ENCODE data around the gene CD160.
A peak's percentile ranks its signal among the peaks of the same experiment; 100 is the strongest.
"Not testable (repeated sequence)": the region's sequence is repeated elsewhere in the genome, so short reads cannot be mapped to it uniquely, and the experiment has no call there.

The CD160 gene

DNA sequence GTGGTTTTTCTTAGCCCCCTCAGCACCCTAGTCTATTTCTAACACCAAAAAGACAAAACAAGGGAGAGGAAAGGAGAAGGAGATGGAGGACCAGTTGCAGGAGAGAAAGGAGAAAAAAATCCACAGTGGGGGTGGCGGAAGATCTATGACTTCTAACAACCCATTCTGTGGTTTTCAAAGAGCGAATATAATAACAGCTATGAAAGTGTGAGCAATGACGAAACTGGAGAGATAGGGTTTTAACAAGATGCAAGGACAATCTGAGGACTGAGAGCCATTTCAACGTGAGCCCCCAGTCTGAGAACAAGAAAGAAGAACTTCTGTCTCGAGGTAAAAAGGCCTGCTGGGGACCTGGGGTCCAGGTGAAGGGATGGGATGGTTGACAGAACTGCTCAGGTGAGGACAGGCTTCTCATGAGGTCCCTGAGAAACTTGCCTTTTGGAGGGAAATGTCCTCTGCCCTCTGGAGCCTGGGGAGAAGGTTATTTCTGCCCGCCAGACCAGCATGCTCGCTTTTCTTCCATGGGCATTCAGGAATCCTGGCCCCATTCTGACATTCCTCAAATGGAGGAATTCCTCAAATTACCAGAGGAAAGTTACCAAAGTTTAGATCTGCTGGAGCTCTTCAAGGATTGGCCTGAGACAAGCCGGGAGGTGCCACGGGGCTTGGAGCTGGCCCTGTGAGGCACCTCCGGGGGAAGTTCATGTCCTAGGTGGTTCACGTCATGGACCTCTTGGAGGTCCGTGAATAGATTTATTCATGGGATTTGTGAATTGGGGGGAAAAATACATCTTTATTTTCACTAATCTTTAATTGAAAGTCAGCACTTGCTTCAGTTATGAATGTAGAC lies at the start of gene CD160:
Gene CD160, plus strand, starts transcription at position 270 of the 850 bp plus-strand sequence. CDS start 8,829 bp downstream, outside the sequence.
- no peak for FAIRE-seq

DNA sequence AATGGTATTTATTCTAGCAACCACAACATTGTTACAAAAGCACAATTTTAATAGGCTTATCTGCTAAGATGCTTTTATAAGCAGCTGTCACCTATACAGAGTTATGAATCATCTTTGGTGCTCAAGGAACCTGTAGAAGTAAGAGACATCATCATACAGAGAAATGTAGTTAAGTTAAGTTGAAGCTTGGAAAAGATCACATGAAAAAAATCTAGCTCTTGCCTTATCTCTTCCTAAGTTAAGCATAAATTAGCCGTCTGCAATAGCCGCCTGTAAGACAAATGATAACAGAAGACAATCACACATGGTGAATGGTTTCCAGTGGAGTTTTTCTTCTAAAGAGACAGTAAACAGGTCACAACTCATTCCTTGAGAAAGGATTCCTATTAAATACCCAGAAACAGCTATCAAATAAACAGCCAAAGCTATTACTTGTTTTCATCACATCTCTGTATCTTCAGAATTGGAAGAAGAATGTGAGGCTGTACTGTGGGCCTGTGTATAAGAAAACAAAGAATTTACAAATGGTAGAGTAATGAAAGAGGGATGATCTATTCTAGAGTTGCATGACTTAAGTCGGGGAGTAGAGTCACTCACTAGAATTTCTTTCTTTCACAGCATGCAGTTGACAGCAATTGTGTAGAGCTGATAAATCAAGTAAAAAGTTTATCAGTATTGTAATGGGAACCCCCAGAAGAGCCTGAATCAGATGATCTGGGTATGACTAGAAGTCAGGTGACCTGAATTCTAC lies 48.1 kb upstream of the CD160 start:
- not testable (repeated sequence) for FAIRE-seq

DNA sequence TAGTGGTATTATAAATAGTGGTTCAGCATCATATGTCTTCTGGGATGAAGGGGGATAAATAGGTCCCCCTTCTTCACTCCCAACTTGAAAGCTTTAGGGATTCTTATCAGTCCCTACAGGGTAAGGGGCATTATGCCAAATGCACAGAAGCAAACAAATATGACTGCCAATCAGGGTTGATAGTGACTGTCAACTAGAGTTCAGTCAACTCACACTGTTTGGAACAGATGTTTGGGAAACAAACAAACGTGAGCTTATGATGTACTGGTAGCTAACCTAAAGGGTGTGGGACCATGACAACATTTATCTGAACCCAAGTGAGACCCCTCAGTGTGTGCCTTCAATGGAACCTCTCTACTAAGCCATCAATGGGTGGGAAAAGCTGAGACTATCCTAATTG lies 46.1 kb upstream of the CD160 start:
- FAIRE-seq, result not testable (repeated sequence)

- FAIRE-seq, result not testable (repeated sequence)
These were observed 34.4 kb upstream of the CD160 start for GRCh38 chr1:145684858-145685257.

- not testable (repeated sequence) for FAIRE-seq
These were observed 33.2 kb upstream of the CD160 start for GRCh38 chr1:145686078-145686477.

DNA sequence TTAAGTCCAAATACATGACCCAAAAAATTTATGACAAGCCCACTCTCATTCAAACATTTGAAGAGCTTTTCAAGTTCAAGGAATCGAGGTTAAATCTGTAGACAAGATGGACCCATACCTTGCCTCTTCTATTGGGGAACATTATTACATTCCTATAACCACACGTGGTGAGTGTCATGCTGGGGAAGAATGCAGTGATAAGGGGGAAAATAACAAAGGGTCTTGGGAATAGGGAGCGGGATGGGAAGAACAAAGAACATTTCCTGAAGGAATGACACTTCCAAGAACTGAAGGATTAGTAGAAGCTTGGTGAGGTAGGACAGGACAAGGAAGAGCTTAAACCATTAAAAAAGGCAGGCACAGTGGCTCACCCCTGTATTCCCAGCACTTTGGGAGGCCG lies 31.0 kb upstream of the CD160 start:
- FAIRE-seq, result no peak

- FAIRE-seq, result no peak
These were observed 30.4 kb upstream of the CD160 start for GRCh38 chr1:145688924-145689323.

- no peak for FAIRE-seq
These were observed 29.4 kb upstream of the CD160 start for GRCh38 chr1:145689922-145690321.

- peak; percentile 8 for FAIRE-seq
These were observed 28.4 kb upstream of the CD160 start for GRCh38 chr1:145690587-145691558.

GRCh38 chr1:145692785-145693443 lies 26.4 kb upstream of the CD160 start:
- no peak for FAIRE-seq

- no peak for FAIRE-seq
These were observed 23.3 kb upstream of the CD160 start for GRCh38 chr1:145695821-145696629.

DNA sequence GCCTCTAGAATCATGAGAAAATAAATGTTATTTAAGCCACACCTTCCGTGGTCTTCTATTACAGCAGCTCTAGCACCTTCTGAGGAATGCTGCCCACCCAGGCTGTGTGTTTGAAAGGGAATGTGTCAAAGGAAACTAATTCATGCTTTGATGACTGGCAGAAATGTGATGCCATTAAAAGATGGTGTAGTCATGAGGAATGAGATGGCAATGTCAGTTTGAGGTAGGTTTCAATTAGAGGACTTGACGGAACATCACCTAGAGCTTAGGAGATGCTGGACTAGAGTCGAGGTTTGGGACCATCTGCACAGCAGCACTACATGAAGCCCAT lies 22.7 kb upstream of the CD160 start:
- FAIRE-seq, result no peak

- FAIRE-seq, result no peak
These were observed 17.9 kb upstream of the CD160 start for GRCh38 chr1:145701306-145701862.

DNA sequence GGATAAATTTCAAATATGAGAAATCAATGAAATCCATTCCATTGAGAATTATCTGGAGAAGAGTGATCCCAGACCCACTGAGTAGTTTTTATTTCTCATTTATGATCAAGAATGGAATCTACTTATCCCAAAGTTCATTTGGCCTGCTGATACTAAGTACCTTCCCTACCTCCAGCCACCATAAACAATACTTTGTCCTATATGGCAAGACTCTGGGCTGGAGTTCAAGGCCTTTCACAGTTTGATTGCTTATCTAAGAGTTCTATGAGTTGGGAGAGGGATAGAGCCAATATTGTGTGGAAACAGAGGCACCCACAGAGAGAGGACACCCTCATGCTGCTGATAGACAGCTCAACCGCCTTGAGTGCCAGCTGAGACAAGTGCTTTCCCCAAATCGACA lies 17.2 kb upstream of the CD160 start:
- no peak for FAIRE-seq

DNA sequence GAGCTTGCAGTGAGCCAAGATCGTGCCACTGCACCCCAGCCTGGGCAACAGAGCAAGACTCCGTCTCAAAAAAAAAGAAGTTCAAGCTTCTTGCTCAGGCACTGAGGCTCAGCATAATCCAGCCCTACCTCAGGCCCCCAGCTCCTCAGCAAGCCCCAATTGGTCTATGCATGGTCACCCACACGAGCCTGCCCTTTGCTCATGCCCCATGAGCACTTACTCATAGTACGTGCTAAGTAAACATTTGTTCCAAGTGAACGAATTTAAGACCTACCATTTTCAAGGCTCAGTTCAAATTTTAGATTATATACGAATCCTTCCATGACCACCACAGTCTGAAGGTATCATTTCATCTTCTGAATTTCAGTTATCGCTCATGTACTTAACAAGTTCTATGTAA lies 16.5 kb upstream of the CD160 start:
- no peak for FAIRE-seq

DNA sequence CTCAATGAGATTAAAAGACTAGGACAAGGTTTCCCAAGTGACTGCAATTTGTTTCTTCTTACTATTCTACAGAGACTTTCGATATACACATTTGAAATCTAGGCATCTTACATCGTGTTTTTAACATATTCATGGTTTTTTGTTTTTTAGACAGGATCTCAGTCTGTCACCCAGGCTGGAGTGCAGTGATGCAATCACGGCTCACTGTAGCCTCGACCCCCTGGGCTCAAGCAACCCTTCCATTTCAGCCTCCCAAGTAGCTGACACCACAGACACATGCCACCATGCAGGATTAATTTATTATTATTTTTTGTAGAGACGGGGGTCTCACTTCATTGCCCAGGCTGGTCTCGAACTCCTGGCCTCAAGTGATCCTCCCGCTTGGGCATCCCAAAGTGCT lies 13.7 kb upstream of the CD160 start:
- FAIRE-seq, result no peak

GRCh38 chr1:145706086-145706664 lies 13.1 kb upstream of the CD160 start:
- FAIRE-seq, result no peak

DNA sequence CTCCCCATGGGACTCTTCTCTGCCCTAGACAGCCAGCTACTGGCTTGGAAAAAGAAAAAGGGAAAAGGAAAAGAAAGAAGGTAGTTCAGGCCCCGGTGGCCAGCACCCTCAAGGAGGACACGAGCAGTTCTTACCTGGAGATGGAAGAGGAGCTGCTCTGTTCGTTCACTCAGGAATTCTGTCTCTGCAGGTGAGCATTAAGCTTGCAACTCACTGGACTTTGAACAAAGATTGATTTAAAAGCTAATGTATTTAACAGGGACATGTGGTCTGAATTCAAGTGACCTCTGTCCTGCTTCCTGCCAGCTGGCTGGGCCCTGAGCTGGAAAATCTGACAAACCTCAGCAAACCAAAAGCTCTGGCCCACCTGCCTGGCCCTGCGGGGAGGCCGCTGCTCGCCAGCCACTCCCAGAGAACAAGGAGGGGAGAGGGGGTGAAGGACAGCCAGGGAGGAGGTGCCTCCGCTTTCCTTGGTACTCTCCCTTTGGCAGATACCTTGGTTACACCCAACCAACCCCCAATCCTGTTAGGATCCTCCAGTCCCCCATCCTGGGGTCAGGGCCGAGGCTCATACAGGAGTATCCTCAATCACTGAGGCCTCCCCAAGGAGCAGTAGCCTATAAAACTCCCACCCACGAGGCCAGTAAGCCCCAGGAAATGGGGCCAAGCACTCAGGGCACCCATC lies 12.0 kb upstream of the CD160 start, which contains the start of gene PDZK1:
Gene PDZK1, minus strand, starts transcription at position 186 of the 685 bp plus-strand sequence. CDS start 19,347 bp downstream, outside the sequence.
- FAIRE-seq, result no peak

GRCh38 chr1:145708063-145708462 lies 11.2 kb upstream of the CD160 start:
- no peak for FAIRE-seq

Data from endometrium (tissue), 2 donors.